Astrocyte (in vitro differentiated cells and primary cell): ENCODE measurements around the gene RCAN3. TPM values are rescaled to one million over a fixed set of nuclear protein-coding genes. Genes with fewer than 3 reads are reported as not detected.

Experiments
- DNase-seq: peaks from one replicate; pipeline ENCODE4 v3.0.0-alpha.2; 2010; ENCODE audit warnings: low read depth
- FAIRE-seq: peaks from 2 replicates; lab custom pipeline; 2011; peaks lifted over from hg19 to GRCh38; lab: Jason Lieb, UNC
- H2AFZ ChIP-seq: 2 replicates; pipeline ENCODE4 v1.6.0; 2012; ENCODE audit warnings: low read depth, low read length, inconsistent platforms
- H3K27ac ChIP-seq: 2 replicates; pipeline ENCODE4 v1.5.1; 2011; ENCODE audit warnings: low read depth, low read length, inconsistent platforms
- H3K27me3 ChIP-seq: 2 replicates; pipeline ENCODE4 v1.6.0; 2011; ENCODE audit warnings: low read length, inconsistent platforms; ENCODE audit not compliant: insufficient read depth
- H3K36me3 ChIP-seq: 2 replicates; pipeline ENCODE4 v1.5.1; 2011; ENCODE audit warnings: low read length, inconsistent platforms; ENCODE audit not compliant: insufficient read depth
- H3K4me1 ChIP-seq: 2 replicates; pipeline ENCODE4 v1.5.1; 2011; ENCODE audit warnings: low read length, inconsistent platforms; ENCODE audit not compliant: insufficient read depth
- H3K4me2 ChIP-seq: 2 replicates; pipeline ENCODE4 v1.6.0; 2012; ENCODE audit warnings: low read length, inconsistent platforms
- H3K4me3 ChIP-seq: 2 replicates; pipeline ENCODE4 v1.5.1; 2011; ENCODE audit warnings: low read depth, mild to moderate bottlenecking, low read length, inconsistent platforms; ENCODE audit not compliant: insufficient read depth
- H3K79me2 ChIP-seq: 2 replicates; pipeline ENCODE4 v1.6.0; 2012; ENCODE audit warnings: mild to moderate bottlenecking, low read length, inconsistent platforms; ENCODE audit not compliant: insufficient read depth
- H3K9ac ChIP-seq: 2 replicates; pipeline ENCODE4 v1.6.0; 2012; ENCODE audit warnings: mild to moderate bottlenecking, low read length, inconsistent platforms
- H3K9me3 ChIP-seq: 2 replicates; pipeline ENCODE4 v1.5.1; 2012; ENCODE audit warnings: low read depth, mild to moderate bottlenecking, low read length, inconsistent platforms; ENCODE audit not compliant: insufficient read depth
- H4K20me1 ChIP-seq: 2 replicates; pipeline ENCODE4 v1.6.0; 2012; ENCODE audit warnings: low read length, inconsistent platforms; ENCODE audit not compliant: insufficient read depth
- H3K27ac Mint-ChIP-seq: one replicate; pipeline ENCODE4 v1.8.0; 2021; ENCODE audit warnings: mild to moderate bottlenecking, mixed read lengths; ENCODE audit not compliant: unreplicated experiment
- H3K27me3 Mint-ChIP-seq: one replicate; pipeline ENCODE4 v1.8.0; 2021; ENCODE audit warnings: low read depth, mixed read lengths; ENCODE audit not compliant: unreplicated experiment
- H3K36me3 Mint-ChIP-seq: one replicate; pipeline ENCODE4 v1.8.0; 2021; ENCODE audit warnings: low read depth, mixed read lengths; ENCODE audit not compliant: unreplicated experiment
- H3K4me1 Mint-ChIP-seq: one replicate; pipeline ENCODE4 v1.8.0; 2021; ENCODE audit warnings: low read depth, mixed read lengths; ENCODE audit not compliant: unreplicated experiment
- H3K4me3 Mint-ChIP-seq: one replicate; pipeline ENCODE4 v1.8.0; 2021; ENCODE audit warnings: mild to moderate bottlenecking, moderate library complexity, mixed read lengths; ENCODE audit not compliant: unreplicated experiment
- H3K9me3 Mint-ChIP-seq: one replicate; pipeline ENCODE4 v1.8.0; 2021; ENCODE audit warnings: mild to moderate bottlenecking, mixed read lengths; ENCODE audit not compliant: unreplicated experiment
- CTCF ChIP-seq: IDR thresholded peaks from 2 replicates; pipeline ENCODE4 v1.5.1; 2011; ENCODE audit warnings: low read depth, mild to moderate bottlenecking, inconsistent platforms, low read length, moderate library complexity; ENCODE audit not compliant: insufficient read depth
- EZH2 ChIP-seq: IDR thresholded peaks from 2 replicates; pipeline ENCODE4 v1.6.1; 2012; ENCODE audit warnings: mild to moderate bottlenecking, low read length, inconsistent platforms; ENCODE audit not compliant: insufficient read depth
- total RNA-seq: library from RNA; stranded (reverse); gene quantifications from 2 replicates; pipeline ENCODE4 v1.2.1, GENCODE V29; 2021

RCAN3 gene
- total RNA-seq, 1 donor from 2014 or later, result 17.7 TPM

GRCh38 chr1:24463776-24464735, 38.6 kb upstream of the RCAN3 start:
- Mint-ChIP-seq H3K27ac (no peak overlapping the region), H3K36me3 (peaks cover 29% of the 10 kb centered on the region), H3K27me3 (no peaks in the 10 kb centered on the region), H3K4me1 (peaks cover 15% of the 10 kb centered on the region), H3K4me3 (no peak overlapping the region), H3K9me3 (peaks cover 3% of the 10 kb centered on the region)
- H3K36me3 ChIP-seq, result no peaks in the 10 kb centered on the region
- no peak overlapping the region for H2AFZ ChIP-seq
- FAIRE-seq (no peak), DNase-seq (peak; percentile 16)
- H3K79me2 ChIP-seq, result no peaks in the 10 kb centered on the region
- TF ChIP-seq CTCF (no peak), EZH2 (no peak)
- H3K4me1 ChIP-seq, result peaks cover 6% of the 10 kb centered on the region
- H3K9me3 ChIP-seq, result no peaks in the 10 kb centered on the region
- no peak overlapping the region for H3K27ac ChIP-seq
- no peak overlapping the region for H3K4me3 ChIP-seq
- H3K4me2 ChIP-seq, result peak overlapping the region; percentile 11
- no peaks in the 10 kb centered on the region for H3K27me3 ChIP-seq
- H3K9ac ChIP-seq, result no peak overlapping the region
- H4K20me1 ChIP-seq, result no peaks in the 10 kb centered on the region

- Mint-ChIP-seq H3K4me3 (no peak overlapping the region), H3K4me1 (peaks cover 15% of the 10 kb centered on the region), H3K36me3 (peaks cover 26% of the 10 kb centered on the region), H3K9me3 (peaks cover 3% of the 10 kb centered on the region), H3K27ac (no peak overlapping the region), H3K27me3 (no peaks in the 10 kb centered on the region)
- DNase-seq, result no peak
- no peak overlapping the region for H3K27ac ChIP-seq
- no peak for FAIRE-seq
- H3K4me1 ChIP-seq, result peaks cover 6% of the 10 kb centered on the region
- H3K79me2 ChIP-seq, result no peaks in the 10 kb centered on the region
- TF ChIP-seq EZH2 (no peak), CTCF (no peak)
- no peak overlapping the region for H3K4me2 ChIP-seq
- no peaks in the 10 kb centered on the region for H4K20me1 ChIP-seq
- H3K36me3 ChIP-seq, result no peaks in the 10 kb centered on the region
- no peak overlapping the region for H3K4me3 ChIP-seq
- no peaks in the 10 kb centered on the region for H3K27me3 ChIP-seq
- H2AFZ ChIP-seq, result no peak overlapping the region
- peaks cover 3% of the 10 kb centered on the region for H3K9me3 ChIP-seq
- H3K9ac ChIP-seq, result no peak overlapping the region
Observed at GRCh38 chr1:24465099-24465498, 37.5 kb upstream of the RCAN3 start.

GRCh38 chr1:24465638-24466037, 37.0 kb upstream of the RCAN3 start:
- peaks cover 5% of the 10 kb centered on the region for H3K9me3 ChIP-seq
- H3K27me3 ChIP-seq, result no peaks in the 10 kb centered on the region
- no peaks in the 10 kb centered on the region for H3K79me2 ChIP-seq
- no peaks in the 10 kb centered on the region for H4K20me1 ChIP-seq
- TF ChIP-seq CTCF, result no peak
- no peak overlapping the region for H3K9ac ChIP-seq
- peaks cover 15% of the 10 kb centered on the region for H3K4me1 Mint-ChIP-seq
- H3K4me3 Mint-ChIP-seq, result no peak overlapping the region
- H3K27me3 Mint-ChIP-seq, result no peaks in the 10 kb centered on the region
- H3K4me1 ChIP-seq, result peaks cover 6% of the 10 kb centered on the region
- H3K4me3 ChIP-seq, result no peak overlapping the region
- no peak overlapping the region for H2AFZ ChIP-seq
- FAIRE-seq, result no peak
- no peak overlapping the region for H3K27ac ChIP-seq
- H3K4me2 ChIP-seq, result no peak overlapping the region
- peaks cover 3% of the 10 kb centered on the region for H3K9me3 Mint-ChIP-seq
- H3K36me3 Mint-ChIP-seq, result peaks cover 21% of the 10 kb centered on the region
- no peak for DNase-seq
- no peak overlapping the region for H3K27ac Mint-ChIP-seq
- no peaks in the 10 kb centered on the region for H3K36me3 ChIP-seq
